Smooth muscle cell (in vitro differentiated cells): ENCODE measurements around the gene PDYN. TPM values are rescaled to one million over a fixed set of nuclear protein-coding genes. Genes with fewer than 3 reads are reported as not detected.

Experiments used
- DNase-seq: peaks from one replicate; lab custom pipeline; 2025; ENCODE audit not compliant: unreplicated experiment; lab: John Stamatoyannopoulos, UW
- H2AFZ ChIP-seq: fragments of 200-600 bp; sonication (generic); 2 replicates; pipeline ENCODE4 v1.6.0; 2016; ENCODE audit warnings: antibody characterized with exemption, low read depth, mild to moderate bottlenecking
- H3F3A ChIP-seq: fragments of 200-600 bp; sonication (generic); 2 replicates; pipeline ENCODE4 v1.6.0; 2017; ENCODE audit warnings: antibody characterized with exemption, low read depth
- H3K27ac ChIP-seq: fragments of 200-600 bp; sonication (generic); 2 replicates; pipeline ENCODE4 v1.5.1; 2016; ENCODE audit warnings: low read depth, mild to moderate bottlenecking
- H3K27me3 ChIP-seq: fragments of 200-600 bp; sonication (generic); 2 replicates; pipeline ENCODE4 v1.6.1; 2016; ENCODE audit warnings: low read depth, mild to moderate bottlenecking
- H3K36me3 ChIP-seq: fragments of 200-600 bp; sonication (generic); 2 replicates; pipeline ENCODE4 v1.5.1; 2016; ENCODE audit warnings: low read depth
- H3K4me1 ChIP-seq: fragments of 200-600 bp; sonication (generic); 2 replicates; pipeline ENCODE4 v1.5.1; 2016; ENCODE audit warnings: low read depth
- H3K4me2 ChIP-seq: fragments of 200-600 bp; sonication (generic); 2 replicates; pipeline ENCODE4 v1.6.0; 2016; ENCODE audit warnings: mild to moderate bottlenecking
- H3K4me3 ChIP-seq: fragments of 200-600 bp; sonication (generic); 2 replicates; pipeline ENCODE4 v1.5.1; 2016; ENCODE audit warnings: mild to moderate bottlenecking
- H3K79me2 ChIP-seq: fragments of 200-600 bp; sonication (generic); 2 replicates; pipeline ENCODE4 v1.6.0; 2016; ENCODE audit warnings: low read depth, mild to moderate bottlenecking
- H3K9ac ChIP-seq: fragments of 200-600 bp; sonication (generic); 2 replicates; pipeline ENCODE4 v1.6.0; 2016; ENCODE audit warnings: low read depth
- H3K9me3 ChIP-seq: fragments of 200-600 bp; sonication (generic); replicated peaks from 2 replicates; pipeline ENCODE4 v1.5.1; 2016; ENCODE audit warnings: low read depth
- H4K20me1 ChIP-seq: fragments of 200-600 bp; sonication (generic); 2 replicates; pipeline ENCODE4 v1.6.0; 2016; ENCODE audit warnings: low read depth
- CTCF ChIP-seq: fragments of 200-600 bp; sonication (generic); IDR thresholded peaks from 2 replicates; pipeline ENCODE4 v1.5.1; 2017; ENCODE audit warnings: borderline replicate concordance, mild to moderate bottlenecking, antibody characterized with exemption; ENCODE audit not compliant: insufficient read depth, poor library complexity, severe bottlenecking
- WGBS: methylation state at CpG from one replicate; pipeline ENCODE4 v1.1.7; 2016; ENCODE audit warnings: low lambda C conversion rate; 5-methylcytosine and 5-hydroxymethylcytosine counted together
- polyA plus RNA-seq: library from polyadenylated mRNA; unstranded; fragments of >200 nt; fragmentation: Nextera tagmentation; extraction: Ambion mirVana; gene quantifications from 2 replicates; pipeline ENCODE4 v1.2.1, GENCODE V29; 2016
- total RNA-seq: library from RNA; depleted of rRNA; stranded (reverse); fragments of >200 nt; gene quantifications from 2 replicates; pipeline ENCODE4 v1.2.3, GENCODE V29; 2014

Gene PDYN
- total and polyA plus RNA-seq, 2 experiments from 2014 or later, result not detected

- TF ChIP-seq CTCF, result no peak
- WGBS, result 74% methylated on average over 3 of the region's 3 CpGs
- DNase-seq, result no peak
- no peak overlapping the region for H3K4me3 ChIP-seq
- no peak overlapping the region for H3K27ac ChIP-seq
- peaks cover 30% of the 10 kb centered on the region for H3K27me3 ChIP-seq
- H3K4me1 ChIP-seq, result no peaks in the 10 kb centered on the region
- no peaks in the 10 kb centered on the region for H3K9me3 ChIP-seq
- no peak overlapping the region for H3K4me2 ChIP-seq
- H2AFZ ChIP-seq, result no peak overlapping the region
- H3K79me2 ChIP-seq, result no peaks in the 10 kb centered on the region
- no peaks in the 10 kb centered on the region for H4K20me1 ChIP-seq
- H3K36me3 ChIP-seq, result no peaks in the 10 kb centered on the region
- H3F3A ChIP-seq, result peaks cover 2% of the 10 kb centered on the region
- no peak overlapping the region for H3K9ac ChIP-seq
Observed at GRCh38 chr20:2001119-2001518, 7.3 kb upstream of the PDYN start.

GRCh38 chr20:2000285-2000684 lies 6.4 kb upstream of the PDYN start:
- no peak overlapping the region for H3K4me3 ChIP-seq
- no peak overlapping the region for H2AFZ ChIP-seq
- no peaks in the 10 kb centered on the region for H3K4me1 ChIP-seq
- no peaks in the 10 kb centered on the region for H3K36me3 ChIP-seq
- H3K9me3 ChIP-seq, result no peaks in the 10 kb centered on the region
- H3K79me2 ChIP-seq, result no peaks in the 10 kb centered on the region
- H3F3A ChIP-seq, result no peaks in the 10 kb centered on the region
- H3K4me2 ChIP-seq, result no peak overlapping the region
- WGBS, result 90% methylated on average over 6 of the region's 6 CpGs
- no peak overlapping the region for H3K27ac ChIP-seq
- no peak for DNase-seq
- H4K20me1 ChIP-seq, result no peaks in the 10 kb centered on the region
- peaks cover 30% of the 10 kb centered on the region for H3K27me3 ChIP-seq
- TF ChIP-seq CTCF, result no peak
- no peak overlapping the region for H3K9ac ChIP-seq

- no peak for DNase-seq
- WGBS, result 47% methylated on average over 2 of the region's 3 CpGs
- Histone ChIP-seq H3K79me2 (no peaks in the 10 kb centered on the region), H3K4me2 (no peak overlapping the region), H3K27ac (no peak overlapping the region), H3K4me1 (no peaks in the 10 kb centered on the region), H4K20me1 (no peaks in the 10 kb centered on the region), H3K36me3 (no peaks in the 10 kb centered on the region), H3K9ac (no peak overlapping the region), H3F3A (no peaks in the 10 kb centered on the region), H3K4me3 (no peak overlapping the region), H2AFZ (no peak overlapping the region), H3K27me3 (peaks cover 37% of the 10 kb centered on the region), H3K9me3 (no peaks in the 10 kb centered on the region)
- no peak for TF ChIP-seq CTCF
Observed at GRCh38 chr20:1998715-1999114, 4.9 kb upstream of the PDYN start.

GRCh38 chr20:1998193-1998520 lies 4.3 kb upstream of the PDYN start:
- H3K4me2 ChIP-seq, result no peak overlapping the region
- no peaks in the 10 kb centered on the region for H4K20me1 ChIP-seq
- no peaks in the 10 kb centered on the region for H3F3A ChIP-seq
- no peak for TF ChIP-seq CTCF
- DNase-seq, result no peak
- no peak overlapping the region for H3K27ac ChIP-seq
- no peaks in the 10 kb centered on the region for H3K9me3 ChIP-seq
- H3K4me3 ChIP-seq, result no peak overlapping the region
- WGBS, result 87% methylated on average over 4 of the region's 4 CpGs
- H3K9ac ChIP-seq, result no peak overlapping the region
- H3K79me2 ChIP-seq, result no peaks in the 10 kb centered on the region
- peaks cover 38% of the 10 kb centered on the region for H3K27me3 ChIP-seq
- H2AFZ ChIP-seq, result no peak overlapping the region
- no peaks in the 10 kb centered on the region for H3K36me3 ChIP-seq
- H3K4me1 ChIP-seq, result no peaks in the 10 kb centered on the region
